WTC11 (cell line): ENCODE data around the gene FOXP1. TPM values are rescaled to one million over a fixed set of nuclear protein-coding genes. Genes with fewer than 3 reads are reported as not detected.

Experiments
- ATAC-seq: fragments of 200-7000 bp; cut with Tn5 transposase; 2 replicates; pipeline ENCODE4 v1.10.0; 2021; ENCODE audit warnings: mild to moderate bottlenecking, moderate library complexity
- CTCF ChIA-PET: fragments of 300-600 bp; sonication (Branson Sonifier 250); formaldehyde crosslinking; loops from one replicate; lab custom pipeline; 2021; ENCODE audit warnings: antibody characterized with exemption; lab: Charles Lee
- POLR2A ChIA-PET: fragments of 350-600 bp; sonication (Branson Sonifier 250); formaldehyde crosslinking; loops from one replicate; lab custom pipeline; 2021; ENCODE audit warnings: antibody characterized with exemption; lab: Charles Lee
- DNase-seq: peaks from one replicate; pipeline ENCODE4 v3.0.0; 2021; ENCODE audit warnings: low spot score
- H3K27ac Mint-ChIP-seq: 2 replicates; pipeline ENCODE4 v1.8.0; 2021; ENCODE audit warnings: mixed read lengths
- H3K27me3 Mint-ChIP-seq: 2 replicates; pipeline ENCODE4 v1.8.0; 2021; ENCODE audit warnings: low read depth, mild to moderate bottlenecking, moderate library complexity, mixed read lengths
- H3K36me3 Mint-ChIP-seq: 2 replicates; pipeline ENCODE4 v1.8.0; 2021; ENCODE audit warnings: mixed read lengths
- H3K4me1 Mint-ChIP-seq: 2 replicates; pipeline ENCODE4 v1.8.0; 2022; ENCODE audit warnings: mixed read lengths
- H3K4me3 Mint-ChIP-seq: 2 replicates; pipeline ENCODE4 v1.8.0; 2021; ENCODE audit warnings: mild to moderate bottlenecking, moderate library complexity, mixed read lengths
- H3K9me3 Mint-ChIP-seq: 2 replicates; pipeline ENCODE4 v1.8.0; 2021; ENCODE audit warnings: mixed read lengths
- ATF2 ChIP-seq: sonication (generic); formaldehyde crosslinking; IDR thresholded peaks from 2 replicates; pipeline ENCODE4 v1.8.1; 2022; ENCODE audit warnings: low read depth, missing genetic modification reagents, borderline replicate concordance
- CTCF ChIP-seq: fragments of 200-600 bp; IDR thresholded peaks from 2 replicates; pipeline ENCODE4 v1.8.0; 2022; ENCODE audit warnings: antibody characterized with exemption
- E2F5 ChIP-seq: sonication (generic); formaldehyde crosslinking; IDR thresholded peaks from 2 replicates; pipeline ENCODE4 v1.8.1; 2022; ENCODE audit warnings: mild to moderate bottlenecking, moderate library complexity, missing genetic modification reagents
- IRF2 ChIP-seq: sonication (generic); formaldehyde crosslinking; IDR thresholded peaks from 2 replicates; pipeline ENCODE4 v1.8.0; 2022; ENCODE audit warnings: low read depth, missing genetic modification reagents, borderline replicate concordance
- MYBL2 ChIP-seq: sonication (generic); formaldehyde crosslinking; IDR thresholded peaks from 2 replicates; pipeline ENCODE4 v1.8.1; 2023; ENCODE audit warnings: mild to moderate bottlenecking, moderate library complexity, missing genetic modification reagents
- NFYB ChIP-seq: sonication (generic); formaldehyde crosslinking; conservative IDR thresholded peaks from 2 replicates; pipeline ENCODE4 v1.8.0; 2022; ENCODE audit warnings: low read depth, missing genetic modification reagents
- SMAD4 ChIP-seq: sonication (generic); formaldehyde crosslinking; IDR thresholded peaks from 2 replicates; pipeline ENCODE4 v1.8.0; 2022; ENCODE audit warnings: mild to moderate bottlenecking, missing genetic modification reagents
- SP1 ChIP-seq: sonication (generic); formaldehyde crosslinking; conservative IDR thresholded peaks from 2 replicates; pipeline ENCODE4 v1.8.1; 2022; ENCODE audit warnings: missing genetic modification reagents
- TP53 ChIP-seq: sonication (generic); formaldehyde crosslinking; IDR thresholded peaks from 2 replicates; pipeline ENCODE4 v1.8.1; 2023; ENCODE audit warnings: mild to moderate bottlenecking, missing genetic modification reagents
- USF1 ChIP-seq: sonication (generic); formaldehyde crosslinking; IDR thresholded peaks from 2 replicates; pipeline ENCODE4 v1.8.0; 2022; ENCODE audit warnings: mild to moderate bottlenecking, missing genetic modification reagents
- ZNF281 ChIP-seq: sonication (generic); formaldehyde crosslinking; IDR thresholded peaks from 2 replicates; pipeline ENCODE4 v1.8.0; 2023; ENCODE audit warnings: mild to moderate bottlenecking, missing genetic modification reagents
- ZNF532 ChIP-seq: fragments of 250-450 bp; sonication (Bioruptor Pico); IDR thresholded peaks from 2 replicates; pipeline ENCODE4 v1.9.0; 2021; ENCODE audit warnings: mild to moderate bottlenecking, borderline replicate concordance
- ZSCAN18 ChIP-seq: fragments of 250-450 bp; sonication (Bioruptor Pico); IDR thresholded peaks from 2 replicates; pipeline ENCODE4 v2.1.2; 2022; ENCODE audit warnings: mild to moderate bottlenecking, moderate library complexity
- total RNA-seq: library from RNA; stranded (reverse); gene quantifications from 3 replicates; pipeline ENCODE4 v1.2.3, GENCODE V29; 2021
- TF ChIP-seq, protein P1 (sequence below): sonication (generic); formaldehyde crosslinking; IDR thresholded peaks from 2 replicates; pipeline ENCODE4 v1.8.1; 2022; ENCODE audit warnings: missing genetic modification reagents, borderline replicate concordance

FOXP1 gene
- total RNA-seq, 1 experiment from 2014 or later, result 25.8 TPM

GRCh38 chr3:71488882-71489281, 94.6 kb downstream of the FOXP1 start:
- H3K27me3 Mint-ChIP-seq, result no peaks in the 10 kb centered on the region
- ChIA-PET CTCF (no interaction called here), POLR2A (no interaction called here)
- H3K27ac Mint-ChIP-seq, result no peak overlapping the region; the same call in 1 of the 2 replicates
- H3K4me3 Mint-ChIP-seq, result no peak overlapping the region
- peaks cover 30% of the 10 kb centered on the region for H3K36me3 Mint-ChIP-seq
- H3K4me1 Mint-ChIP-seq, result peaks cover 25% of the 10 kb centered on the region
- ATAC-seq, result no peak
- peaks cover 19% of the 10 kb centered on the region for H3K9me3 Mint-ChIP-seq
- TF ChIP-seq ZNF532 (CRISPR knock-in tag), result no peak
- TF ChIP-seq ZNF281 (CRISPR knock-in tag), result no peak
- TF ChIP-seq IRF2 (CRISPR knock-in tag), result no peak
- TF ChIP-seq, protein P1, sequence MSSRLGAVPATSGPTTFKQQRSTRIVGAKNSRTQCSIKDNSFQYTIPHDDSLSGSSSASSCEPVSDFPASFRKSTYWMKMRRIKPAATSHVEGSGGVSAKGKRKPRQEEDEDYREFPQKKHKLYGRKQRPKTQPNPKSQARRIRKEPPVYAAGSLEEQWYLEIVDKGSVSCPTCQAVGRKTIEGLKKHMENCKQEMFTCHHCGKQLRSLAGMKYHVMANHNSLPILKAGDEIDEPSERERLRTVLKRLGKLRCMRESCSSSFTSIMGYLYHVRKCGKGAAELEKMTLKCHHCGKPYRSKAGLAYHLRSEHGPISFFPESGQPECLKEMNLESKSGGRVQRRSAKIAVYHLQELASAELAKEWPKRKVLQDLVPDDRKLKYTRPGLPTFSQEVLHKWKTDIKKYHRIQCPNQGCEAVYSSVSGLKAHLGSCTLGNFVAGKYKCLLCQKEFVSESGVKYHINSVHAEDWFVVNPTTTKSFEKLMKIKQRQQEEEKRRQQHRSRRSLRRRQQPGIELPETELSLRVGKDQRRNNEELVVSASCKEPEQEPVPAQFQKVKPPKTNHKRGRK (CRISPR knock-in tag), result no peak
- TF ChIP-seq ZSCAN18 (CRISPR knock-in tag), result no peak
- no peak for TF ChIP-seq SMAD4 (CRISPR knock-in tag)
- TF ChIP-seq USF1 (CRISPR knock-in tag), result no peak
- TF ChIP-seq NFYB (CRISPR knock-in tag), result no peak
- TF ChIP-seq TP53 (CRISPR knock-in tag), result no peak
- no peak for TF ChIP-seq ATF2 (CRISPR knock-in tag)
- TF ChIP-seq E2F5, result no peak
- no peak for TF ChIP-seq SP1 (CRISPR knock-in tag)
- TF ChIP-seq CTCF, result no peak
- no peak for TF ChIP-seq MYBL2 (CRISPR knock-in tag)
- DNase-seq, result no peak
